Esophagus (tissue), 2 donors: Measurements from ENCODE around the gene CALR3. TPM values are rescaled to one million over a fixed set of nuclear protein-coding genes. Genes with fewer than 3 reads are reported as not detected.
"Not testable (repeated sequence)": the region's sequence is repeated elsewhere in the genome, so short reads cannot be mapped to it uniquely, and the experiment has no call there.

Experiments
- H3K27ac ChIP-seq, 2 donors: one replicate each; pipeline ENCODE4 v1.5.1; 2013; ENCODE audit warnings: low read depth in 2 of 2, mild to moderate bottlenecking in 2 of 2, inconsistent platforms in 1 of 2, low read length in 1 of 2, moderate library complexity in 1 of 2
- H3K27me3 ChIP-seq, 2 donors: one replicate each; pipeline ENCODE4 v1.6.1; 2013; ENCODE audit warnings: low read length in 2 of 2, control low read depth in 1 of 2, mild to moderate bottlenecking in 1 of 2; ENCODE audit not compliant: insufficient read depth in 2 of 2, control insufficient read depth in 1 of 2
- H3K36me3 ChIP-seq, 2 donors: one replicate each; pipeline ENCODE4 v1.6.1; 2013; ENCODE audit warnings: low read length in 1 of 2; ENCODE audit not compliant: control insufficient read depth in 2 of 2, insufficient read depth in 2 of 2
- H3K4me1 ChIP-seq, 2 donors: one replicate each; pipeline ENCODE4 v1.6.1; 2013; ENCODE audit warnings: low read length in 1 of 2; ENCODE audit not compliant: control insufficient read depth in 2 of 2, insufficient read depth in 2 of 2
- H3K4me3 ChIP-seq, 2 donors: one replicate each; pipeline ENCODE4 v1.5.1; 2013; ENCODE audit warnings: low read length in 2 of 2, mild to moderate bottlenecking in 2 of 2, low read depth in 1 of 2, moderate library complexity in 1 of 2
- H3K9me3 ChIP-seq, 2 donors: one replicate each; pipeline ENCODE4 v1.6.1; 2013; ENCODE audit warnings: mild to moderate bottlenecking in 2 of 2, low read depth in 1 of 2, low read length in 1 of 2, moderate library complexity in 1 of 2; ENCODE audit not compliant: control insufficient read depth in 2 of 2, insufficient read depth in 1 of 2
- WGBS, 2 donors: extraction: QIAGEN DNeasy Blood & Tissue Kit; methylation state at CpG; one replicate each; pipeline ENCODE4 v1.1.7; 2013; 5-methylcytosine and 5-hydroxymethylcytosine counted together
- polyA plus RNA-seq, 2 donors: library from polyadenylated mRNA; stranded (reverse); fragments of 200-250 nt; gene quantifications; one replicate each; pipeline ENCODE4 v1.2.3, GENCODE V29; 2013
- donor health status: healthy with polysubstance abuse.
- donor health status: Bipolar disorder and iron deficiency.

Gene CALR3
- polyA plus RNA-seq, 2 donors, result 0.02 TPM; not detected in 1

GRCh38 chr19:16504271-16504670, 8.3 kb upstream of the CALR3 start:
- Histone ChIP-seq H3K36me3 (no peaks in the 10 kb centered on the region), H3K27ac (no peak overlapping the region), H3K9me3 (no peaks in the 10 kb centered on the region), H3K4me3 (no peak overlapping the region), H3K27me3 (no peaks in the 10 kb centered on the region), H3K4me1 (no peaks in the 10 kb centered on the region)
- WGBS, 2 donors, result 80 to 87% methylated on average over 3 of the region's 3 CpGs

- peaks cover 0 to 3% of the 10 kb centered on the region in 2 donors for H3K4me1 ChIP-seq
- no peak overlapping the region for H3K4me3 ChIP-seq
- H3K36me3 ChIP-seq, result no peaks in the 10 kb centered on the region
- no peak overlapping the region for H3K27ac ChIP-seq
- 94 to 95% methylated on average over 6 of the region's 6 CpGs for whole genome bisulfite sequencing, 2 donors
- no peaks in the 10 kb centered on the region for H3K27me3 ChIP-seq
- no peaks in the 10 kb centered on the region for H3K9me3 ChIP-seq
These were observed 1.9 kb upstream of the CALR3 start for GRCh38 chr19:16497837-16498236.

GRCh38 chr19:16497042-16497441, 1.1 kb upstream of the CALR3 start:
- H3K4me3 ChIP-seq, result no peak overlapping the region

GRCh38 chr19:16496613-16496983, 631 bp upstream of the CALR3 start:
- Histone ChIP-seq H3K4me1 (peaks cover 0 to 3% of the 10 kb centered on the region in 2 donors), H3K36me3 (no peaks in the 10 kb centered on the region), H3K9me3 (no peaks in the 10 kb centered on the region), H3K4me3 (peak overlapping the region; percentile 68 to 75), H3K27ac (peak overlapping the region; percentile 40 to 66), H3K27me3 (no peaks in the 10 kb centered on the region)
- WGBS, 2 donors, result 16 to 22% methylated on average over 16 of the region's 16 CpGs

More at GRCh38 chr19:16497042-16497441, 1.1 kb upstream of the CALR3 start:
- H3K36me3 ChIP-seq, result no peaks in the 10 kb centered on the region
- H3K9me3 ChIP-seq, result no peaks in the 10 kb centered on the region
- no peak overlapping the region for H3K27ac ChIP-seq
- 63 to 68% methylated on average over 12 of the region's 12 CpGs for WGBS, 2 donors
- H3K27me3 ChIP-seq, result no peaks in the 10 kb centered on the region
- H3K4me1 ChIP-seq, result peaks cover 0 to 3% of the 10 kb centered on the region in 2 donors

- H3K4me1 ChIP-seq, H3K4me3 ChIP-seq, H3K27me3 ChIP-seq, H3K36me3 ChIP-seq, H3K27ac ChIP-seq, H3K9me3 ChIP-seq: not testable (repeated sequence)
- 90 to 94% methylated on average over 4 of the region's 4 CpGs for WGBS, 2 donors
These were observed 9.5 kb downstream of the CALR3 start for GRCh38 chr19:16486476-16486875.

- H3K9me3 ChIP-seq, result no peaks in the 10 kb centered on the region
- H3K27ac ChIP-seq, result no peak overlapping the region
- H3K4me3 ChIP-seq, result no peak overlapping the region
- H3K36me3 ChIP-seq, result no peaks in the 10 kb centered on the region
- no peaks in the 10 kb centered on the region for H3K4me1 ChIP-seq
- H3K27me3 ChIP-seq, result no peaks in the 10 kb centered on the region
- WGBS, 2 donors, result 79 to 92% methylated on average over 7 of the region's 7 CpGs
These were observed 13.2 kb downstream of the CALR3 start for GRCh38 chr19:16482745-16483144.

GRCh38 chr19:16477311-16477710, 18.7 kb downstream of the CALR3 start:
- no peaks in the 10 kb centered on the region for H3K9me3 ChIP-seq
- no peak overlapping the region for H3K27ac ChIP-seq
- H3K27me3 ChIP-seq, result no peaks in the 10 kb centered on the region
- H3K36me3 ChIP-seq, result no peaks in the 10 kb centered on the region
- no peak overlapping the region for H3K4me3 ChIP-seq
- WGBS, 2 donors, result 96 to 98% methylated on average over 1 of the region's 1 CpG
- no peaks in the 10 kb centered on the region for H3K4me1 ChIP-seq

- no peaks in the 10 kb centered on the region for H3K4me1 ChIP-seq
- H3K36me3 ChIP-seq, result no peaks in the 10 kb centered on the region
- WGBS, 2 donors, result 72% methylated on average over 3 of the region's 3 CpGs
These were observed 19.6 kb downstream of the CALR3 start for GRCh38 chr19:16476401-16476800.

GRCh38 chr19:16473875-16474392, 22.0 kb downstream of the CALR3 start:
- Histone ChIP-seq H3K27me3 (no peaks in the 10 kb centered on the region), H3K36me3 (no peaks in the 10 kb centered on the region), H3K9me3 (no peaks in the 10 kb centered on the region), H3K4me1 (no peaks in the 10 kb centered on the region), H3K27ac (no peak overlapping the region), H3K4me3 (no peak overlapping the region)
- WGBS, 2 donors, result 65 to 81% methylated on average over 13 of the region's 13 CpGs

More at GRCh38 chr19:16476401-16476800, 19.6 kb downstream of the CALR3 start:
- Histone ChIP-seq H3K27me3 (no peaks in the 10 kb centered on the region), H3K9me3 (no peaks in the 10 kb centered on the region), H3K27ac (no peak overlapping the region), H3K4me3 (no peak overlapping the region)

GRCh38 chr19:16472992-16473391, 23.0 kb downstream of the CALR3 start:
- no peak overlapping the region for H3K27ac ChIP-seq

More at GRCh38 chr19:16472992-16473391, 23.0 kb downstream of the CALR3 start:
- H3K4me1 ChIP-seq, result peaks cover 0 to under 1% of the 10 kb centered on the region in 2 donors
- no peaks in the 10 kb centered on the region for H3K9me3 ChIP-seq
- H3K36me3 ChIP-seq, result no peaks in the 10 kb centered on the region
- no peaks in the 10 kb centered on the region for H3K27me3 ChIP-seq
- H3K4me3 ChIP-seq, result no peak overlapping the region
- 71 to 98% methylated on average over 2 of the region's 2 CpGs for WGBS, 2 donors
